WTC11 (cell line): ENCODE measurements around the gene TRIP12. TPM values are rescaled to one million over a fixed set of nuclear protein-coding genes. Genes with fewer than 3 reads are reported as not detected.

Source experiments
- ATAC-seq: fragments of 200-7000 bp; cut with Tn5 transposase; 2 replicates; pipeline ENCODE4 v1.10.0; 2021; ENCODE audit warnings: mild to moderate bottlenecking, moderate library complexity
- CTCF ChIA-PET: fragments of 300-600 bp; sonication (Branson Sonifier 250); formaldehyde crosslinking; loops from one replicate; lab custom pipeline; 2021; ENCODE audit warnings: antibody characterized with exemption; lab: Charles Lee
- POLR2A ChIA-PET: fragments of 350-600 bp; sonication (Branson Sonifier 250); formaldehyde crosslinking; loops from one replicate; lab custom pipeline; 2021; ENCODE audit warnings: antibody characterized with exemption; lab: Charles Lee
- DNase-seq: peaks from one replicate; pipeline ENCODE4 v3.0.0; 2021; ENCODE audit warnings: low spot score
- H3K27ac Mint-ChIP-seq: 2 replicates; pipeline ENCODE4 v1.8.0; 2021; ENCODE audit warnings: mixed read lengths
- H3K27me3 Mint-ChIP-seq: 2 replicates; pipeline ENCODE4 v1.8.0; 2021; ENCODE audit warnings: low read depth, mild to moderate bottlenecking, moderate library complexity, mixed read lengths
- H3K36me3 Mint-ChIP-seq: 2 replicates; pipeline ENCODE4 v1.8.0; 2021; ENCODE audit warnings: mixed read lengths
- H3K4me1 Mint-ChIP-seq: 2 replicates; pipeline ENCODE4 v1.8.0; 2022; ENCODE audit warnings: mixed read lengths
- H3K4me3 Mint-ChIP-seq: 2 replicates; pipeline ENCODE4 v1.8.0; 2021; ENCODE audit warnings: mild to moderate bottlenecking, moderate library complexity, mixed read lengths
- H3K9me3 Mint-ChIP-seq: 2 replicates; pipeline ENCODE4 v1.8.0; 2021; ENCODE audit warnings: mixed read lengths
- CREB1 ChIP-seq: sonication (generic); formaldehyde crosslinking; IDR thresholded peaks from 2 replicates; pipeline ENCODE4 v1.8.0; 2023; ENCODE audit warnings: mild to moderate bottlenecking, missing genetic modification reagents
- CREM ChIP-seq: sonication (generic); formaldehyde crosslinking; IDR thresholded peaks from 2 replicates; pipeline ENCODE4 v1.8.1; 2022; ENCODE audit warnings: mild to moderate bottlenecking, missing genetic modification reagents, moderate library complexity
- FOXP1 ChIP-seq: sonication (generic); formaldehyde crosslinking; IDR thresholded peaks from 2 replicates; pipeline ENCODE4 v1.8.0; 2022; ENCODE audit warnings: missing genetic modification reagents, mild to moderate bottlenecking, moderate library complexity, borderline replicate concordance
- GABPB1 ChIP-seq: sonication (generic); formaldehyde crosslinking; IDR thresholded peaks from 2 replicates; pipeline ENCODE4 v1.8.1; 2023; ENCODE audit warnings: mild to moderate bottlenecking, missing genetic modification reagents
- GRHL2 ChIP-seq: fragments of 250-450 bp; sonication (Bioruptor Pico); IDR thresholded peaks from 2 replicates; pipeline ENCODE4 v1.8.0; 2022; ENCODE audit warnings: mild to moderate bottlenecking, moderate library complexity; ENCODE audit not compliant: insufficient replicate concordance, severe bottlenecking
- GTF2I ChIP-seq: fragments of 250-450 bp; sonication (Bioruptor Pico); conservative IDR thresholded peaks from 2 replicates; pipeline ENCODE4 v1.4.0; 2021; ENCODE audit warnings: mild to moderate bottlenecking
- NFYB ChIP-seq: sonication (generic); formaldehyde crosslinking; conservative IDR thresholded peaks from 2 replicates; pipeline ENCODE4 v1.8.0; 2022; ENCODE audit warnings: low read depth, missing genetic modification reagents
- NR3C1 ChIP-seq: sonication (generic); formaldehyde crosslinking; conservative IDR thresholded peaks from 2 replicates; pipeline ENCODE4 v1.8.1; 2023; ENCODE audit warnings: low read depth, mild to moderate bottlenecking, missing genetic modification reagents
- RELA ChIP-seq: sonication (generic); formaldehyde crosslinking; IDR thresholded peaks from 2 replicates; pipeline ENCODE4 v1.8.1; 2022; ENCODE audit warnings: missing genetic modification reagents, mild to moderate bottlenecking, borderline replicate concordance
- TCF7 ChIP-seq: sonication (generic); formaldehyde crosslinking; IDR thresholded peaks from 2 replicates; pipeline ENCODE4 v1.8.0; 2022; ENCODE audit warnings: mild to moderate bottlenecking, low read depth, missing genetic modification reagents, moderate library complexity
- ZBTB21 ChIP-seq: sonication (generic); formaldehyde crosslinking; IDR thresholded peaks from 2 replicates; pipeline ENCODE4 v1.8.1; 2023; ENCODE audit warnings: mild to moderate bottlenecking, missing genetic modification reagents, borderline replicate concordance
- ZNF396 ChIP-seq: fragments of 250-450 bp; sonication (Bioruptor Pico); IDR thresholded peaks from 2 replicates; pipeline ENCODE4 v1.8.0; 2021; ENCODE audit warnings: mild to moderate bottlenecking, moderate library complexity, borderline replicate concordance
- ZNF671 ChIP-seq: fragments of 250-450 bp; sonication (Bioruptor Pico); IDR thresholded peaks from 2 replicates; pipeline ENCODE4 v1.8.0; 2021; ENCODE audit warnings: mild to moderate bottlenecking
- total RNA-seq: library from RNA; stranded (reverse); gene quantifications from 3 replicates; pipeline ENCODE4 v1.2.3, GENCODE V29; 2021
- TF ChIP-seq, protein P1 (sequence below): sonication (generic); formaldehyde crosslinking; IDR thresholded peaks from 2 replicates; pipeline ENCODE4 v1.8.1; 2023; ENCODE audit warnings: mild to moderate bottlenecking, missing genetic modification reagents, borderline replicate concordance
- TF ChIP-seq, protein P2 (sequence below): sonication (generic); formaldehyde crosslinking; IDR thresholded peaks from 2 replicates; pipeline ENCODE4 v1.8.0; 2023; ENCODE audit warnings: mild to moderate bottlenecking, missing genetic modification reagents
- TF ChIP-seq, protein P3 (sequence below): sonication (generic); formaldehyde crosslinking; IDR thresholded peaks from 2 replicates; pipeline ENCODE4 v1.8.1; 2023; ENCODE audit warnings: mild to moderate bottlenecking, moderate library complexity, missing genetic modification reagents
- TF ChIP-seq, protein P4 (sequence below): sonication (generic); formaldehyde crosslinking; IDR thresholded peaks from 2 replicates; pipeline ENCODE4 v1.8.0; 2022; ENCODE audit warnings: mild to moderate bottlenecking, missing genetic modification reagents
- TF ChIP-seq, protein P5 (sequence below): sonication (generic); formaldehyde crosslinking; IDR thresholded peaks from 2 replicates; pipeline ENCODE4 v1.8.1; 2022; ENCODE audit warnings: mild to moderate bottlenecking, missing genetic modification reagents, moderate library complexity, borderline replicate concordance
- TF ChIP-seq, protein P6 (sequence below): sonication (generic); formaldehyde crosslinking; IDR thresholded peaks from 2 replicates; pipeline ENCODE4 v1.8.0; 2022; ENCODE audit warnings: mild to moderate bottlenecking, missing genetic modification reagents

TRIP12 gene
- total RNA-seq, 1 experiment from 2014 or later: 149 TPM

DNA sequence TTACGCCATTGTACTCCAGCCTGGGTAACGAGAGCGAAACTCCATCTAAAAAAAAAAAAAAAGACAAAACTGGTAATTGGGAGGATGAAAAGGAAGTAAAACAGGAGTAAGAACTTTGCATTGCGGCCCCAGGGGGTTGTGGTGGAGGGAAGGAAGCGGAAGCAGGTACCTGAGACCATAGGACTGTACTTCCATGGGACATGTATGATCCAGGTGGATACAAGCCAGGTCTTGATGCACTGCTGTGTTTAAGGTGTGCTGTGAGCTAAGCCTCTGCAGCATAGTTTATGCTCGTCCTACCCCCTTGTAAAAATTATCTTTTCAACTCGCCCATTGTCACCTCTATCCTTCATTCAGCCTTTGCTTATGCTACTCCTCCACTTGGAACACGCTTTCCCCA is 24.2 kb upstream of the TRIP12 start (continued):
- TF ChIP-seq NR3C1: no peak
- TF ChIP-seq, protein P1, sequence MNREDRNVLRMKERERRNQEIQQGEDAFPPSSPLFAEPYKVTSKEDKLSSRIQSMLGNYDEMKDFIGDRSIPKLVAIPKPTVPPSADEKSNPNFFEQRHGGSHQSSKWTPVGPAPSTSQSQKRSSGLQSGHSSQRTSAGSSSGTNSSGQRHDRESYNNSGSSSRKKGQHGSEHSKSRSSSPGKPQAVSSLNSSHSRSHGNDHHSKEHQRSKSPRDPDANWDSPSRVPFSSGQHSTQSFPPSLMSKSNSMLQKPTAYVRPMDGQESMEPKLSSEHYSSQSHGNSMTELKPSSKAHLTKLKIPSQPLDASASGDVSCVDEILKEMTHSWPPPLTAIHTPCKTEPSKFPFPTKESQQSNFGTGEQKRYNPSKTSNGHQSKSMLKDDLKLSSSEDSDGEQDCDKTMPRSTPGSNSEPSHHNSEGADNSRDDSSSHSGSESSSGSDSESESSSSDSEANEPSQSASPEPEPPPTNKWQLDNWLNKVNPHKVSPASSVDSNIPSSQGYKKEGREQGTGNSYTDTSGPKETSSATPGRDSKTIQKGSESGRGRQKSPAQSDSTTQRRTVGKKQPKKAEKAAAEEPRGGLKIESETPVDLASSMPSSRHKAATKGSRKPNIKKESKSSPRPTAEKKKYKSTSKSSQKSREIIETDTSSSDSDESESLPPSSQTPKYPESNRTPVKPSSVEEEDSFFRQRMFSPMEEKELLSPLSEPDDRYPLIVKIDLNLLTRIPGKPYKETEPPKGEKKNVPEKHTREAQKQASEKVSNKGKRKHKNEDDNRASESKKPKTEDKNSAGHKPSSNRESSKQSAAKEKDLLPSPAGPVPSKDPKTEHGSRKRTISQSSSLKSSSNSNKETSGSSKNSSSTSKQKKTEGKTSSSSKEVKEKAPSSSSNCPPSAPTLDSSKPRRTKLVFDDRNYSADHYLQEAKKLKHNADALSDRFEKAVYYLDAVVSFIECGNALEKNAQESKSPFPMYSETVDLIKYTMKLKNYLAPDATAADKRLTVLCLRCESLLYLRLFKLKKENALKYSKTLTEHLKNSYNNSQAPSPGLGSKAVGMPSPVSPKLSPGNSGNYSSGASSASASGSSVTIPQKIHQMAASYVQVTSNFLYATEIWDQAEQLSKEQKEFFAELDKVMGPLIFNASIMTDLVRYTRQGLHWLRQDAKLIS (CRISPR knock-in tag): no peak
- TF ChIP-seq ZNF396 (CRISPR knock-in tag): no peak
- no peak for TF ChIP-seq GRHL2
- TF ChIP-seq, all 79 proteins: peak for 0

DNA sequence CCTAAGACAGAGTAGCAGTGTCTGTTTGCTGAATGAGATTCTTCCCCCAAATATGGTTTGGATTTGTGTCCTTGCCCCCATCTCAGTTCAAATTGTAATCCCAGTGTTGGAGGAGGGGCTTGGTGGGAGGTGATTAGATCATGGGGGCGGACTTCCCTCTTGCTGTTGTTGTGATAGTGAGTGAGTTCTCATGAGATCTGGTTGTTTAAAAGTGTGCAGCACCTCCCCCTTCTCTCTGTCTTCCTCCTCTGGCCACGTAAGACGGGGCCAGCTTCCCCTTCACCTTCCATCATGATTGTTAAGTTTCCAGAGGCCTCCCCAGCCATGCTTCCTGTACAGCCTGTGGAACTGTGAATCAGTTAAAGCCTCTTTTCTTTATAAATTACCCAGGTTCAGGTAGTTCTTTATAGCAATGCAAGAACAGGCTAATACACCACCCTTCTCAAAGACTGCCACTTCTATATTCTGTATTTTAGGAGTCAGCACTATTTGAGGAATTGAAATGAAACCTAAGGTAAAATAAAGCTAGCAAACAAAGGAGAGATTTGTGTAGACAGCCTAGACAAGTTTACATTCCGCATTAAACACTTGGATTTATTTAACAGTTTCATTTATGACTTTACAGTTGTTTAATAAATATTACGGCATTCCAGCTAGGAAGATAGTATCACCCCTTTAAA is 22.1 kb upstream of the TRIP12 start:
- no peak overlapping the region for H3K4me3 Mint-ChIP-seq
- peaks cover 8% of the 10 kb centered on the region for H3K36me3 Mint-ChIP-seq
- H3K27me3 Mint-ChIP-seq: no peaks in the 10 kb centered on the region
- peaks cover 4% of the 10 kb centered on the region for H3K9me3 Mint-ChIP-seq
- no peak overlapping the region for H3K27ac Mint-ChIP-seq
- H3K4me1 Mint-ChIP-seq: peaks cover 16% of the 10 kb centered on the region
- ChIA-PET POLR2A (interaction anchor here (0.6 kb wide), 1 partner anchor 22 kb away, joined by 3 read pairs; the partner anchor contains the start of gene TRIP12), CTCF (no interaction called here)
- DNase-seq: no peak
- 0 out of 2 replicates have a peak, but pooled peaks have one; percentile 35 for ATAC-seq
- no peak for TF ChIP-seq TCF7 (CRISPR knock-in tag)
- TF ChIP-seq, protein P2, sequence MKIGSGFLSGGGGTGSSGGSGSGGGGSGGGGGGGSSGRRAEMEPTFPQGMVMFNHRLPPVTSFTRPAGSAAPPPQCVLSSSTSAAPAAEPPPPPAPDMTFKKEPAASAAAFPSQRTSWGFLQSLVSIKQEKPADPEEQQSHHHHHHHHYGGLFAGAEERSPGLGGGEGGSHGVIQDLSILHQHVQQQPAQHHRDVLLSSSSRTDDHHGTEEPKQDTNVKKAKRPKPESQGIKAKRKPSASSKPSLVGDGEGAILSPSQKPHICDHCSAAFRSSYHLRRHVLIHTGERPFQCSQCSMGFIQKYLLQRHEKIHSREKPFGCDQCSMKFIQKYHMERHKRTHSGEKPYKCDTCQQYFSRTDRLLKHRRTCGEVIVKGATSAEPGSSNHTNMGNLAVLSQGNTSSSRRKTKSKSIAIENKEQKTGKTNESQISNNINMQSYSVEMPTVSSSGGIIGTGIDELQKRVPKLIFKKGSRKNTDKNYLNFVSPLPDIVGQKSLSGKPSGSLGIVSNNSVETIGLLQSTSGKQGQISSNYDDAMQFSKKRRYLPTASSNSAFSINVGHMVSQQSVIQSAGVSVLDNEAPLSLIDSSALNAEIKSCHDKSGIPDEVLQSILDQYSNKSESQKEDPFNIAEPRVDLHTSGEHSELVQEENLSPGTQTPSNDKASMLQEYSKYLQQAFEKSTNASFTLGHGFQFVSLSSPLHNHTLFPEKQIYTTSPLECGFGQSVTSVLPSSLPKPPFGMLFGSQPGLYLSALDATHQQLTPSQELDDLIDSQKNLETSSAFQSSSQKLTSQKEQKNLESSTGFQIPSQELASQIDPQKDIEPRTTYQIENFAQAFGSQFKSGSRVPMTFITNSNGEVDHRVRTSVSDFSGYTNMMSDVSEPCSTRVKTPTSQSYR (CRISPR knock-in tag): no peak
- no peak for TF ChIP-seq NFYB (CRISPR knock-in tag)
- TF ChIP-seq, protein P1 (CRISPR knock-in tag): no peak
- TF ChIP-seq CREB1 (CRISPR knock-in tag): no peak
- TF ChIP-seq, protein P3, sequence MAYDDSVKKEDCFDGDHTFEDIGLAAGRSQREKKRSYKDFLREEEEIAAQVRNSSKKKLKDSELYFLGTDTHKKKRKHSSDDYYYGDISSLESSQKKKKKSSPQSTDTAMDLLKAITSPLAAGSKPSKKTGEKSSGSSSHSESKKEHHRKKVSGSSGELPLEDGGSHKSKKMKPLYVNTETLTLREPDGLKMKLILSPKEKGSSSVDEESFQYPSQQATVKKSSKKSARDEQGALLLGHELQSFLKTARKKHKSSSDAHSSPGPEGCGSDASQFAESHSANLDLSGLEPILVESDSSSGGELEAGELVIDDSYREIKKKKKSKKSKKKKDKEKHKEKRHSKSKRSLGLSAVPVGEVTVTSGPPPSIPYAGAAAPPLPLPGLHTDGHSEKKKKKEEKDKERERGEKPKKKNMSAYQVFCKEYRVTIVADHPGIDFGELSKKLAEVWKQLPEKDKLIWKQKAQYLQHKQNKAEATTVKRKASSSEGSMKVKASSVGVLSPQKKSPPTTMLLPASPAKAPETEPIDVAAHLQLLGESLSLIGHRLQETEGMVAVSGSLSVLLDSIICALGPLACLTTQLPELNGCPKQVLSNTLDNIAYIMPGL (CRISPR knock-in tag): no peak
- no peak for TF ChIP-seq GABPB1 (CRISPR knock-in tag)
- TF ChIP-seq RELA (CRISPR knock-in tag): no peak
- TF ChIP-seq CREM (CRISPR knock-in tag): no peak
- TF ChIP-seq ZNF671 (CRISPR knock-in tag): no peak
- TF ChIP-seq, protein P4, sequence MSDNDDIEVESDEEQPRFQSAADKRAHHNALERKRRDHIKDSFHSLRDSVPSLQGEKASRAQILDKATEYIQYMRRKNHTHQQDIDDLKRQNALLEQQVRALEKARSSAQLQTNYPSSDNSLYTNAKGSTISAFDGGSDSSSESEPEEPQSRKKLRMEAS (CRISPR knock-in tag): no peak
- TF ChIP-seq, protein P5, sequence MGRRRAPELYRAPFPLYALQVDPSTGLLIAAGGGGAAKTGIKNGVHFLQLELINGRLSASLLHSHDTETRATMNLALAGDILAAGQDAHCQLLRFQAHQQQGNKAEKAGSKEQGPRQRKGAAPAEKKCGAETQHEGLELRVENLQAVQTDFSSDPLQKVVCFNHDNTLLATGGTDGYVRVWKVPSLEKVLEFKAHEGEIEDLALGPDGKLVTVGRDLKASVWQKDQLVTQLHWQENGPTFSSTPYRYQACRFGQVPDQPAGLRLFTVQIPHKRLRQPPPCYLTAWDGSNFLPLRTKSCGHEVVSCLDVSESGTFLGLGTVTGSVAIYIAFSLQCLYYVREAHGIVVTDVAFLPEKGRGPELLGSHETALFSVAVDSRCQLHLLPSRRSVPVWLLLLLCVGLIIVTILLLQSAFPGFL (CRISPR knock-in tag): no peak
- no peak for TF ChIP-seq FOXP1 (CRISPR knock-in tag)
- TF ChIP-seq, protein P6, sequence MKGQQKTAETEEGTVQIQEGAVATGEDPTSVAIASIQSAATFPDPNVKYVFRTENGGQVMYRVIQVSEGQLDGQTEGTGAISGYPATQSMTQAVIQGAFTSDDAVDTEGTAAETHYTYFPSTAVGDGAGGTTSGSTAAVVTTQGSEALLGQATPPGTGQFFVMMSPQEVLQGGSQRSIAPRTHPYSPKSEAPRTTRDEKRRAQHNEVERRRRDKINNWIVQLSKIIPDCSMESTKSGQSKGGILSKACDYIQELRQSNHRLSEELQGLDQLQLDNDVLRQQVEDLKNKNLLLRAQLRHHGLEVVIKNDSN (CRISPR knock-in tag): no peak
- no peak for TF ChIP-seq GTF2I (CRISPR knock-in tag)
- TF ChIP-seq ZBTB21 (CRISPR knock-in tag): no peak
